Ectodermal cell (in vitro differentiated cells): Measurements from ENCODE around the gene NTN1.

ENCODE experiments used
- H3K27ac ChIP-seq: 2 replicates; pipeline ENCODE4 v1.7.0; 2013; ENCODE audit warnings: mild to moderate bottlenecking, low read depth, low read length; ENCODE audit not compliant: insufficient read depth, poor library complexity, severe bottlenecking
- H3K27me3 ChIP-seq: 2 replicates; pipeline ENCODE4 v1.7.0; 2013; ENCODE audit warnings: mild to moderate bottlenecking, low read length; ENCODE audit not compliant: insufficient read depth, control insufficient read depth, poor library complexity, severe bottlenecking
- H3K36me3 ChIP-seq: one replicate; pipeline ENCODE4 v1.7.0; 2013; ENCODE audit warnings: low read length; ENCODE audit not compliant: control insufficient read depth, insufficient read depth
- H3K4me1 ChIP-seq: one replicate; pipeline ENCODE4 v1.7.0; 2013; ENCODE audit warnings: low read length; ENCODE audit not compliant: control insufficient read depth, insufficient read depth
- H3K4me3 ChIP-seq: 2 replicates; pipeline ENCODE4 v1.7.0; 2013; ENCODE audit warnings: low read depth, low read length, control low read depth; ENCODE audit not compliant: insufficient read depth
- H3K9me3 ChIP-seq: 2 replicates; pipeline ENCODE4 v1.7.0; 2013; ENCODE audit warnings: mild to moderate bottlenecking, low read length, moderate library complexity; ENCODE audit not compliant: control insufficient read depth
- WGBS, 2 experiments: methylation state at CpG; one replicate each; pipeline ENCODE4 v1.1.7; 2013; ENCODE audit warnings: missing lambda C conversion rate in 2 of 2; 5-methylcytosine and 5-hydroxymethylcytosine counted together

NTN1 gene

GRCh38 chr17:9285602-9286427, 264.5 kb downstream of the NTN1 start:
- Histone ChIP-seq H3K4me3 (no peak overlapping the region), H3K9me3 (no peaks in the 10 kb centered on the region), H3K4me1 (no peaks in the 10 kb centered on the region), H3K27me3 (no peaks in the 10 kb centered on the region), H3K36me3 (no peaks in the 10 kb centered on the region), H3K27ac (no peak overlapping the region)
- 89 to 94% methylated on average over 11 to 14 of the region's 14 CpGs for WGBS, 2 experiments

GRCh38 chr17:9286434-9286833, 265.1 kb downstream of the NTN1 start:
- H3K4me1 ChIP-seq = no peaks in the 10 kb centered on the region
- WGBS, 2 experiments = 92 to 93% methylated on average over 6 to 7 of the region's 7 CpGs
- no peaks in the 10 kb centered on the region for H3K27me3 ChIP-seq
- no peaks in the 10 kb centered on the region for H3K36me3 ChIP-seq
- H3K4me3 ChIP-seq = no peak overlapping the region
- H3K27ac ChIP-seq = no peak overlapping the region
- no peaks in the 10 kb centered on the region for H3K9me3 ChIP-seq

DNA sequence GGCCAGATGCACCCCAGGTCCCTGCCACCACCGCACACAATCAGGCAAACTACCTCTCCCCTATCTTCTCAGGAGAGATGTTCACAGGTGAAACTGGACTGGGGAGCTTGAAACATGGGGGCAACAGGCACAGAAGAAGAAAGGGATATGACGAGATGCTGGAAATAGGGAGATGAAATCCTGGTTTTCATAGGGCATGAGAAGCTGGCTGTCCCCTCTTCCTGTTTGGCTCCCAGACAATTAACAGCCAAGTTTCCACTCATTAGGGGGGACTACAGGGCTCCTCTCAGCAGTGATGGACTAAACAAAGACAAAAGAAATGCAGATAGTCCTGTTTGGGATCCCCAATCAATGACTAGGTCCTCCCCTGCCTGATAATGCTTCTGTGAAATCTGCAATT, 266.0 kb downstream of the NTN1 start:
- 92 to 97% methylated on average over 1 to 2 of the region's 2 CpGs for WGBS, 2 experiments
- H3K27ac ChIP-seq = no peak overlapping the region
- H3K4me1 ChIP-seq = no peaks in the 10 kb centered on the region
- no peak overlapping the region for H3K4me3 ChIP-seq
- no peaks in the 10 kb centered on the region for H3K9me3 ChIP-seq
- H3K27me3 ChIP-seq = no peaks in the 10 kb centered on the region
- H3K36me3 ChIP-seq = no peaks in the 10 kb centered on the region

DNA sequence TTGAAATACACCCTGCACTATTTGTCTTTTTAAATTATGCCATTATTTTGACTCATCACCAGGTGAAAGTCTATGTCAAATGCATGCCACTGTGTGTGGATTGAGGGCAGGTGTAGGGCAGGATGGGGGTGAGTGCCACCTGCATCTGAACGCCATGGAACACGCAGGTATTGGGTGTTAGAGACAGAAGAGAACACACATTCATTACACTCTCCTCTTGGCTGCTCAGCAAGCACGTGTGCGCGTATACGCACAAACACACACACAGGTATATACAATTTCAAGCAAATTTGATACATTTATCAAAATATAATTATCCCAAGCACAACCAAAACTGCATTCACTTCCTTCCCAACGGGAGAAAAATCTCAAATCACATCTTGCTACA, 268.9 kb downstream of the NTN1 start:
- H3K36me3 ChIP-seq = no peaks in the 10 kb centered on the region
- H3K4me3 ChIP-seq = no peak overlapping the region
- H3K27ac ChIP-seq = no peak overlapping the region
- no peaks in the 10 kb centered on the region for H3K27me3 ChIP-seq
- 93 to 96% methylated on average over 7 of the region's 7 CpGs for WGBS, 2 experiments
- no peaks in the 10 kb centered on the region for H3K4me1 ChIP-seq
- H3K9me3 ChIP-seq = no peaks in the 10 kb centered on the region

GRCh38 chr17:9291912-9292560, 270.7 kb downstream of the NTN1 start:
- H3K9me3 ChIP-seq = no peaks in the 10 kb centered on the region
- H3K4me1 ChIP-seq = no peaks in the 10 kb centered on the region
- no peak overlapping the region for H3K27ac ChIP-seq
- H3K27me3 ChIP-seq = no peaks in the 10 kb centered on the region
- 65 to 71% methylated on average over 8 of the region's 8 CpGs for WGBS, 2 experiments
- H3K36me3 ChIP-seq = no peaks in the 10 kb centered on the region
- no peak overlapping the region for H3K4me3 ChIP-seq

- WGBS, 2 experiments = 88 to 95% methylated on average over 2 of the region's 2 CpGs
- Histone ChIP-seq H3K27ac (no peak overlapping the region), H3K27me3 (no peaks in the 10 kb centered on the region), H3K9me3 (no peaks in the 10 kb centered on the region), H3K4me3 (no peak overlapping the region), H3K4me1 (no peaks in the 10 kb centered on the region), H3K36me3 (no peaks in the 10 kb centered on the region)
Observed at GRCh38 chr17:9292561-9292941, 271.2 kb downstream of the NTN1 start.
